HepG2 (cell line): ENCODE measurements around the gene CUL7. TPM values are rescaled to one million over a fixed set of nuclear protein-coding genes. Genes with fewer than 3 reads are reported as not detected.

Source experiments
- ATF2 ChIP-seq: sonication (generic); formaldehyde crosslinking; IDR thresholded peaks from 2 replicates; pipeline ENCODE4 v1.4.0; 2020; ENCODE audit warnings: missing genetic modification reagents
- ATM ChIP-seq: fragments of 450-650 bp; IDR thresholded peaks from 2 replicates; pipeline ENCODE4 v1.7.1; 2017; ENCODE audit warnings: mild to moderate bottlenecking, borderline replicate concordance
- CCDC6 ChIP-seq: sonication (generic); formaldehyde crosslinking; IDR thresholded peaks from 2 replicates; pipeline ENCODE4 v1.8.1; 2022; ENCODE audit warnings: mild to moderate bottlenecking, missing genetic modification reagents, moderate library complexity
- CREBL2 ChIP-seq: sonication (generic); formaldehyde crosslinking; IDR thresholded peaks from 2 replicates; pipeline ENCODE4 v1.8.1; 2023; ENCODE audit warnings: missing genetic modification reagents, mild to moderate bottlenecking, borderline replicate concordance
- EED ChIP-seq: sonication (generic); formaldehyde crosslinking; IDR thresholded peaks from 2 replicates; pipeline ENCODE4 v1.5.0; 2020; ENCODE audit warnings: mild to moderate bottlenecking, missing genetic modification reagents
- ERF ChIP-seq: IDR thresholded peaks from 2 replicates; pipeline ENCODE4 v1.6.1; 2018; ENCODE audit warnings: missing biosample characterization, missing genetic modification reagents
- HDAC2 ChIP-seq: sonication (generic); formaldehyde crosslinking; IDR thresholded peaks from 2 replicates; pipeline ENCODE4 v1.4.0; 2020; ENCODE audit warnings: missing genetic modification reagents
- HMG20B ChIP-seq: conservative IDR thresholded peaks from 2 replicates; pipeline ENCODE4 v1.6.1; 2016; ENCODE audit warnings: missing genetic modification reagents, missing compliant biosample characterization
- HNRNPUL1 ChIP-seq: fragments of 200-400 bp; formaldehyde crosslinking; IDR thresholded peaks from 2 replicates; pipeline ENCODE4 v1.6.1; 2017; ENCODE audit warnings: low read depth, mild to moderate bottlenecking, low read length, moderate library complexity
- HOXA3 ChIP-seq: sonication (generic); formaldehyde crosslinking; IDR thresholded peaks from 2 replicates; pipeline ENCODE4 v1.5.0; 2020; ENCODE audit warnings: missing genetic modification reagents
- MXD4 ChIP-seq: IDR thresholded peaks from 2 replicates; pipeline ENCODE4 v1.6.1; 2016; ENCODE audit warnings: mild to moderate bottlenecking, missing biosample characterization, missing genetic modification reagents
- PHF20 ChIP-seq: sonication (generic); formaldehyde crosslinking; IDR thresholded peaks from 2 replicates; pipeline ENCODE4 v1.5.0; 2020; ENCODE audit warnings: mild to moderate bottlenecking, missing genetic modification reagents
- RNF2 ChIP-seq: fragments of 450-650 bp; conservative IDR thresholded peaks from 2 replicates; pipeline ENCODE4 v1.6.1; 2016; ENCODE audit warnings: low read depth
- SKI ChIP-seq: fragments of 450-650 bp; IDR thresholded peaks from one replicate; pipeline ENCODE4 v1.6.1; 2018; ENCODE audit warnings: mild to moderate bottlenecking; ENCODE audit not compliant: partially characterized antibody
- SUZ12 ChIP-seq: fragments of 150-350 bp; IDR thresholded peaks from 2 replicates; pipeline ENCODE4 v1.6.1; 2014; ENCODE audit warnings: low read depth, low read length
- U2AF2 ChIP-seq: fragments of 200-400 bp; formaldehyde crosslinking; IDR thresholded peaks from 2 replicates; pipeline ENCODE4 v1.6.1; 2017; ENCODE audit warnings: low read depth, mild to moderate bottlenecking, low read length
- ZBTB14 ChIP-seq: sonication (generic); formaldehyde crosslinking; IDR thresholded peaks from 2 replicates; pipeline ENCODE4 v1.4.0; 2020; ENCODE audit warnings: missing genetic modification reagents
- ZNF138 ChIP-seq: sonication (generic); formaldehyde crosslinking; IDR thresholded peaks from 2 replicates; pipeline ENCODE4 v1.5.0; 2020; ENCODE audit warnings: mild to moderate bottlenecking, low read depth, missing genetic modification reagents
- ZNF430 ChIP-seq: sonication (generic); formaldehyde crosslinking; IDR thresholded peaks from 2 replicates; pipeline ENCODE4 v1.9.0; 2021; ENCODE audit warnings: mild to moderate bottlenecking, missing genetic modification reagents
- ZNF576 ChIP-seq: sonication (generic); formaldehyde crosslinking; IDR thresholded peaks from 2 replicates; pipeline ENCODE4 v1.4.0; 2020; ENCODE audit warnings: mild to moderate bottlenecking, missing genetic modification reagents
- ZNF747 ChIP-seq: sonication (generic); formaldehyde crosslinking; IDR thresholded peaks from 2 replicates; pipeline ENCODE4 v1.8.1; 2023; ENCODE audit warnings: missing genetic modification reagents, mild to moderate bottlenecking, borderline replicate concordance
- ZNF816 ChIP-seq: sonication (generic); formaldehyde crosslinking; IDR thresholded peaks from 2 replicates; pipeline ENCODE4 v1.8.0; 2022; ENCODE audit warnings: missing genetic modification reagents, mild to moderate bottlenecking, borderline replicate concordance
- ZSCAN25 ChIP-seq: sonication (generic); formaldehyde crosslinking; IDR thresholded peaks from 2 replicates; pipeline ENCODE4 v1.8.0; 2022; ENCODE audit warnings: mild to moderate bottlenecking, missing genetic modification reagents
- polyA plus RNA-seq, 8 experiments: library from polyadenylated mRNA; depleted of rRNA in 3 of 8; stranded (reverse) in 7 of 8; unstranded in 1 of 8; fragments of >200 nt; fragmentation: Illumina TruSeq in 4 of 8; extraction: Trizol in 4 of 8; gene quantifications; 2 replicates each; pipeline versions ENCODE4 v1.2.1 to v1.2.3, GENCODE V29; 2011 to 2016; ENCODE audit warnings: low read depth in 4 of 8, missing spikeins in 1 of 8, mixed read lengths in 1 of 8; ENCODE audit not compliant: insufficient read depth in 1 of 8
- total RNA-seq, 5 experiments: library from RNA; depleted of rRNA; stranded (reverse); fragments of >200 nt; fragmentation: Illumina TruSeq; extraction: Trizol; gene quantifications; 2 replicates each; pipeline ENCODE4 v1.2.3, GENCODE V29; 2016; ENCODE audit warnings: low read depth in 1 of 5
- TF ChIP-seq, protein P1 (sequence below): sonication (generic); formaldehyde crosslinking; IDR thresholded peaks from 2 replicates; pipeline ENCODE4 v1.4.0; 2020; ENCODE audit warnings: missing genetic modification reagents

Gene CUL7
- total and polyA plus RNA-seq, 2 of the 13 experiments (the other 11 are each of a cell fraction or from before 2014, with no cell fraction given) = 32.0 to 60.7 TPM

GRCh38 chr6:43076464-43077332 lies 23.0 kb upstream of the CUL7 start (continued):
- 0 out of 2 replicates have a peak, but pooled peaks have one; percentile 14 for TF ChIP-seq ATF2 (CRISPR knock-in tag)
- 0 out of 2 replicates have a peak, but pooled peaks have one; percentile 49 for TF ChIP-seq ZNF138
- TF ChIP-seq CCDC6 (CRISPR knock-in tag) = no peak; the same call in 1 of the 2 replicates
- TF ChIP-seq ZNF430 (CRISPR knock-in tag) = no peak; the same call in 1 of the 2 replicates
- peak; percentile 68 for TF ChIP-seq ZBTB14
- TF ChIP-seq U2AF2 = no peak
- TF ChIP-seq ATM = no peak
- TF ChIP-seq HDAC2 (CRISPR knock-in tag) = 0 out of 2 replicates have a peak, but pooled peaks have one; percentile 11
- TF ChIP-seq EED (CRISPR knock-in tag) = peak; percentile 69; the same call in 1 of the 2 replicates
- peak; percentile 33; the same call in 1 of the 2 replicates for TF ChIP-seq PHF20 (CRISPR knock-in tag)
- TF ChIP-seq, protein P1, sequence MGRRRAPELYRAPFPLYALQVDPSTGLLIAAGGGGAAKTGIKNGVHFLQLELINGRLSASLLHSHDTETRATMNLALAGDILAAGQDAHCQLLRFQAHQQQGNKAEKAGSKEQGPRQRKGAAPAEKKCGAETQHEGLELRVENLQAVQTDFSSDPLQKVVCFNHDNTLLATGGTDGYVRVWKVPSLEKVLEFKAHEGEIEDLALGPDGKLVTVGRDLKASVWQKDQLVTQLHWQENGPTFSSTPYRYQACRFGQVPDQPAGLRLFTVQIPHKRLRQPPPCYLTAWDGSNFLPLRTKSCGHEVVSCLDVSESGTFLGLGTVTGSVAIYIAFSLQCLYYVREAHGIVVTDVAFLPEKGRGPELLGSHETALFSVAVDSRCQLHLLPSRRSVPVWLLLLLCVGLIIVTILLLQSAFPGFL (CRISPR knock-in tag) = no peak
- TF ChIP-seq ZNF576 (CRISPR knock-in tag) = no peak
- TF ChIP-seq SKI = peak; percentile 16
- TF ChIP-seq ZNF816 = peak; percentile 59; the same call in 1 of the 2 replicates
- no peak for TF ChIP-seq HOXA3
- no peak for TF ChIP-seq ZSCAN25 (CRISPR knock-in tag)
- no peak for TF ChIP-seq MXD4 (CRISPR knock-in tag)
- no peak for TF ChIP-seq HNRNPUL1
- TF ChIP-seq ZNF747 (CRISPR knock-in tag) = 0 out of 2 replicates have a peak, but pooled peaks have one; percentile 13
- TF ChIP-seq RNF2 = no peak
- no peak for TF ChIP-seq SUZ12
- TF ChIP-seq HMG20B (CRISPR knock-in tag) = no peak
- peak; percentile 52; the same call in 1 of the 2 replicates for TF ChIP-seq ERF
- TF ChIP-seq CREBL2 = no peak
